RKO (cell line): Measurements from ENCODE around the gene PCSK6.

Experiments
- DNase-seq: peaks from one replicate; pipeline ENCODE4 v3.0.0-alpha.2; 2016; ENCODE audit warnings: low spot score

The PCSK6 gene

DNA sequence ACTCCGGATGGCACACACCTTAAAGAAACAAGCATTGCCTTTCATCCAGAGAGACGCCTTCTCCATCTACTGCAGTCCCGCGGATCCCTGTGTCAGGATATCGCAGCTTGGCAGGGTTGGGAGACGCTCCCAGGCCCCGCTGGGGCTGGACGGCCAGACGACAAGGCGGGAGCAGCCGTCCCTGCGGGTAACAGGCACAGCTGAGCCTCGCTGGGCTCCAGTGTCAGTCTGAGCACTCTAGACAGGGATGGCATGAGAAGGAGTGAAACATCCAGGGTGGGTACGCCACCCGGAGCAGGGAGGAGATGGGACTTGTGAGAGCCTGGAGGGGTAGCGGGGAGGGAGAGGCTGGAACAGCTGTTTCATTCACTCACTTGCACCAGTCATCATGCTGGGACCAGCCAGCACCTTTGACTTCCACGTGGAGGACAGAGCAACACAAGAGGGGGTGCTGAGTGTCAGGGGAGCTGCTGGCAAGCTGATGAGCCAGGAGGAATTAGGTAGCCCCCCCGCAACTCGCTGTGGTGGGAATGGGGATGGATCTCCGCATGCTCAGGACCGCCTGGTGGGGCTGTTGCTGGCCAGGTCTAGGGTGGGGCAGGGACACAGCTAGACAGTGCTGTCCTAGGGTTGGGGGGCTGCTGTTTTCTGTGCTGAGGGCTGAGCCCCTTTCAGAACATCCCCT lies 162.9 kb downstream of the PCSK6 start:
- DNase-seq = no peak

- DNase-seq = no peak
Measured at GRCh38 chr15:101326026-101326315, 163.5 kb downstream of the PCSK6 start.

GRCh38 chr15:101325263-101326025 lies 164.1 kb downstream of the PCSK6 start:
- DNase-seq = no peak

GRCh38 chr15:101324524-101325177 lies 164.9 kb downstream of the PCSK6 start:
- no peak for DNase-seq

DNA sequence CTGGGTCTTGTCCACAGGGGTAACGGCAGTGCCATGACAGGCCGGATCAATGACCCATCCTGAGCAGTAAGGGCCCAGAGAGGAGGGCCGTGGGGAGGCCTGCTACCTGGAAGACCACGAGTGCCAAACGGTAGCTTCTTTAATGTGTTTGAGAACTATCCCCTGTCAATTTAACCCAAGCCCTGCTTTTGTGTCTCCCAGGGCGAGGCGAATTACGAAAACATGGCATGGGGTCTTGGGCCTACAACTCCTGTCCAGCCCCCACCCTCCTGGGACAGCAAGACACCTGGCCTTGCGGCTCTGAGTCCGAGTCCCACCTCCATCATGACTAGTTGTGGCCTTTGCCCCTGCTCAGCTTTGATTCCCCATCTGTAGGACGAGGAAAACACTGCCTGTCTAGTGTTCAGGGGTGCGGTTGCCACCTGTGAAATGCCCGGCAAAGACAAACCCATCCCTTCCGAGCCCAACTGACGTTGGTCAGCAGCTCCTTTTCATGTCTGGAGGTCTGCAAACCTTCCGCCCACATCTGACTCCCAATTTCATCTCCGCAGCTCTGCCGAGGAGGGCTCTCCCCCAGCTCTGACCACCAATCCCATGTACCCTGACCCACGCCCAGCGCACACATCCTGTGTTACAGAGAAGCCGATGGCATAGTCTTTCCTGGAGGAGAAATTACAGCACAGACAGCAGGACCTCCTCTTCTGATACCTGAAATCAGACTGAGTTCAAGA lies 165.5 kb downstream of the PCSK6 start:
- no peak for DNase-seq

DNA sequence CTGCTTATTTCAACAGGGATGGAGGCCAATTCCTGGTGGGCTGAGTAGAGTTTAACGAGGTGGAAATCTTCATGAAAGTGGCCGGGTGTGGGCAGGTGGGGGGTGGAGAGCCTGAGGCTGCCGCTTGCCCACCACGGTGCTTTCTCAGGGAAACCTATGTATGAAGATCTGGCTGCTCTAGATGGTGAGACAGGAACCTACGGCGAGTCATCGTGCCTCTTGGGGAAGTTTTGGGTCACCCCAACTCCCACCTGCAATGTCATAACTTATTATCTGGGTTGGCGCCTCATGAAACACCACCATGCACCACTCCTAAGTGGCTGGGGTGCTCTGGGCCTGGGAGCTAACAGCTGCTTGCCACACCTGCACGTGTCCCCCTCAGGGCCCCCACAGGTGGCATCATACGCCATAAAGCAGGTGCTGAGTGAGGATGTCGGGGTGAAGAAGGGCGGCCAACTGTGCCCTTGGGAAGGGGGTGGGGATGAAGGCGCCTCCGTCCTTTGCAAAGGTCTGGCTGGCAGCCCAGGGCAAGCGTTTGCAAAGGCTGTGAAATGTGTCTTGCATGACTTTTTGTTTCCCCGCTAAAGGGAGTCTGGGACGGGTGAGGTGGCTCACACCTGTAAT lies 166.5 kb downstream of the PCSK6 start:
- DNase-seq = no peak

DNA sequence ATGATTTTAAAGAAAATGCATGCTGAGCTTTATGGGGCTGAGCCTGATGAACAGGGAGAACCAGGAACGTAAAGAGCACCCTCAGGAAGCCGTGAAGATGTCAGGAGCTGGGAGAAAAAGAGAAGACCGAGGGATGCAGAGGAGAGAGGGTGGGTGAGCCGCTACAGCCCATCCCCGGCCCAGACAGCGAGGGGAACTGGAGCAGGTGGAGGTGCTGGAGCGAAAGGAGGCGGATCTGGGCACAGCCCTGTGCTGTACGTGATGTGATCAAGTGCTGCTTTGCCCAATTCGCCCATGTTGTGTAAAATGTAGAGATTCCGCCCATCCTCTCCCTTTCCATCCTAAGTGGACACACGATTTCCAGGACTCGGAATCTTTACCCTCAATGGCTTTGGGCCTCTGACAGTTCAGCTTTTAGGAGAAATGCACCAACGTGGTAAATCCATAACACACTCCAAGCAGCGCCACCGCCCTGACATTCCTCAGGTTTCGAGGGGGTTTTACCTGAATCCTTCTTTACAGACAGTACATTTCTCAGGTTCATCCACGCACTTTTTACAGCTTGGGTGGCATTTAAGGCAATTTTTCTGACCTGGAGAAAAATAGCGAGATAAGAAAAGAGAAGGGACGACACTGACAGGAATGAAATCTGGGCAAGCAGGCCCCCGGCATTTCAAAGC lies 167.4 kb downstream of the PCSK6 start:
- DNase-seq = no peak

DNA sequence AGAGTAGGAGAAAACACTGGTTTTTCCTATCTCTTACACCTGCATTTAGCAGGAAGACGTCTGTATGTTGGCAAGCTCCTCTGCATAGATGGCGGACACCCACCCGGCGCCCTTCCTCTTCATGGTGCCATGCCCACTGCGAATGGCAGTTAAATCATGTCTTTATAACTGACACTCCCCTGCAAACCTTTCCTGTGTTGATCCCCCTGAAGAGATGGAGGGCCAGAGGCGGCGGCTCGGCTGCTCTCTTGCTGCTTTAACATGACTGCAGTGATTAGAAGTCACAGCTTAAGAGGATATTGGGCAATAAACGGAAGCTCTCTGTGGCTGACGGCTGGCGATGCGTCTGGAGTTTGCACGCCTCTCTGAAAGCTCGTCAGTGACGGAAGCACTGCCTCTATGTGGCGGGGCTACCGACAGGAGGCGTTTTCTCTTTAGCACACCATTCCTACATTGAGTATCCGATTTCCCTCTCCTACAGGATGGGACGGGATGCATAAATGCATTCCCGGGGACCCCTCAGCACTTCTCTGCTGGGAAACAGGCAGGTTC lies 168.9 kb downstream of the PCSK6 start:
- no peak for DNase-seq

DNA sequence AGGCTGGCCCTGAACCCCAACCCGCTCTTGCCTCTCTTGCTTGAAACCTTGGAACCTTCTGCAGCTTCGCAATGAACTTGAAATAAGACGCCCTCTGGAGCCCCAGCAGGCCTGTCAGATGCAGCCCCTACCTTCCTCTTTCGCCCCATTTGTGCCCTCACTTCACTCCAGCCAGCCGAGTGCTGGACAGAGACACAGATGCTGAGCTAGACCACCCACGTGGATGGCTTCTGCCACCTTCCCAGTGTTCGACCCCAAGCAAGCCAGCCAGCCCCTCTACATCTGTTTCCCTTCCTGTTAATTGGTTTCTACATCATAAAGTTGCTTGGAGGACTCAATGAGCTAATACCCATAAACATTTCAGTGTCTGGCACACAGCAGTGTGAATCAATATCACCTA lies 170.7 kb downstream of the PCSK6 start:
- no peak for DNase-seq

DNA sequence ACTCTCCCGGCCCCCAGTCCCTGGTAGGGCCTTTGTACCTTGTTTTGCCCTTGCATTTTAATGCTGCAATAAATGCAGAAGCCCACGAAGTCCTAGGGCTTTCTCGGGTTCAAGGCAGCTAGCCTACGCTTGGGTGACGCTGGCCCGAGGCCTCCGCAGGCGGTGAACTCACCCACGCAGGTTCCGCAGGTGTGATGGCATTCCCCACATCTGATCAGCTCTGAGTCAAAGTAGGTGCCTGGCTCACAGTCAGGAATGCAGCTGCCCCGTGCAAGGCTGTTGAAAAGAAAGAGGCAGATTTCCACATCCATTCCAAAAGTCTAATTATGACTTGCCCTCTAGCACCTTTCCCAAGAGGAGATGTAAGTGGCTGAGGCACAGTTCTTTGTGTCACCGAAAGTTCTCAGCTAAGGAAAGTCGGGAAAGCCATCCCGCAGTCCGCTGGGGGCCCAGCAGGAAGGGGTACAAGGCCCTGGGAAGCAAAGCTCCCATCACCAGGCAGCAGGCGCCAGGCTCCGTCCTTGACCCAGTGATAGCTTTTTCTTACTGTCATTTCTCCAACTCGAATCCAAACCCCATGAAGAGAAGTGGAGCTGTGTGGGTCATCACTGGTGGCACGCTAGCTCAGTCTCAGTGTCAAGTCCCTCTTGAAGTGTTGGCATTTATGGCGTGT lies 171.2 kb downstream of the PCSK6 start:
- DNase-seq = no peak

GRCh38 chr15:101317336-101317872 lies 172.1 kb downstream of the PCSK6 start:
- DNase-seq = no peak

GRCh38 chr15:101316529-101316928 lies 173.0 kb downstream of the PCSK6 start:
- no peak for DNase-seq

DNA sequence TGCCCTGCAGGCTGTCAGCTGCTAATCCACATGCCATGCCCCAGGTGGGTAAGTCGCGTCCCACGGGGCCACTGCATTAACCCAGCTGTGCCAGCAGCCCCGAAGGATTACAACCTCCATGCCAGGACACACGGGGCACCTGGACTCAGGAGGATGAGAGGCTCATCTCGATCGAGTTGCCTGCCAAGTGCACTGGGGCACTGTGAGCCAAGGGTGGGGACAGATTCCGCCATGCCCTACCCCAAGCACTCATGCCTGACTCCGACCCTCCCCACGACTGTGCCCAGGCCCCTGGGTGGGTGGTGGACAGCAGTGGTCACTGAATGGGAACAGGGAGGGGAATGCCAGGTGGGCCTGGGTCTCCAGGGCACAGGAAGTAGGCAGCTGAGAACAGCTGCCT lies 173.8 kb downstream of the PCSK6 start:
- DNase-seq = no peak

DNA sequence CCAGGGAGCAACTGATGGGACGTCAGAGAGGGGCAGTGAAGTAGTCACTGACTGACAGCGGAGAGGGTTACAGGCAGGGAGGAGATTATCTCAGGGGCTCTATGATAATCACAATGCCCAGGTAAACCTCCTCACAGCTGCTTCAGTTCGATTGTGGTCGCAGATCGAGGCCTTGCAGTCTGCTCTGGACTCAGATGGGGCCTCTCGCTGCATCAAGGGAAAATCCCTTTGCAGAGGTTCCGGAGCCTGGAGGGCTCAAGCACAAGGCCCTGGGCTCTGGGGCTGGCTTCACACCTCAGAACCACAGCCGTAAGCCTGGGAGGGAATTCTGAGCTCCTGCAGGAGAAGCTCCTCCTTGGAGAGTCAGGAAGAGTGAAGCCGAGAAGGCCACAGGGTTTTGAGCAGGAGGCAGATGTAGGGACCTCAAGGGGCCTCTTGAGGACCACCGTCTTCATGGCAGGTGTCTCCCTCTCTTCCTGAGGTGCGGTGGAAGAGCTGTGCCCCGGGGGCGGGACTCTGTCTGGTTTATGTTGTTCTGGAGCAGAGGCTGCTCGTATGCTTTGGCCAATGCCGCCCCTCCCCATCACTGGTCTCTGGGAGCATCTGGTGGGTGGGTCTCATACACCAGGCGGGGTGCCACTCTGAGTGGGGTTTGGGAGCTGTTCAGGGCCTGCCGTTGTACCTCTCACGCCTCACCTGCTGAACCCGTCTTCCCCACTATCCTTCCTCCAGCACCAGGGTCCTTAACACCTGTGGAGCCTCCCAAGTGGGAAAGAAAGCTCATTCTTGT lies 175.0 kb downstream of the PCSK6 start:
- DNase-seq = no peak

DNA sequence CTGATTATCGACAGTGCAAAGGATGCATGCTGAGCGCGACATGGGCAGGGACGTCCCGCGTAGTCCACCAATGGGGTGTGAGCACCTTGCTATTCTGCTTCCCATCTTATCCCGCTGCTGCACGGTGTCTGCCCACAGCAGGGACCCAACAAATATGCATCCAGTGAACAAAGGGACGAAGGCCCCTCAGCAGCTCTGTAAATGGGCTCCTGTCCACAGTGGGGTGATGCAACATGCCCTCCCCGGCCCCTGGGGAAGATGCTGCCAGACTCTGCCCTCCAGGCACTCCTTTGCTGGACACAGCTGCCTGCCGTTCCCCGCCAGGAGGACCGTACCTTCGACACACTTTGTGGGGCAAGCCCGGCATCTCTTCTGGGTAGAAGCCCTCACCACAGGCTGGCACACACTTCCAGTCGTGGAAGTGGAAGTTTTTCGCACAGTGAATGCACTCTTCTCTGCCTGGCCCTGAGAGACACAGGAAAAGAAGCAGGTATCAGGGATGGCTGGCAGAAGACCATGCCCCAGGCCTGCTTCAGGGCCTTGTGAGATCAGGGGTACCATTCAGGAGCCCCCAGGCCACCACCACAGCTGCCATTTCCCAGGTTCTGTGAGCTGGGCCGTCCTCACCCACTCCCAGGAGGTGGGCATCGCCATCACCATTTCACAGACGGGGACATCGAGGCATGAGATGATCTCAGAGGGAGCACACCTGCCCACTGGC lies 176.3 kb downstream of the PCSK6 start:
- DNase-seq = no peak

- no peak for DNase-seq
Measured at GRCh38 chr15:101310508-101310907, 179.0 kb downstream of the PCSK6 start.

GRCh38 chr15:101310161-101310480 lies 179.4 kb downstream of the PCSK6 start:
- no peak for DNase-seq

DNA sequence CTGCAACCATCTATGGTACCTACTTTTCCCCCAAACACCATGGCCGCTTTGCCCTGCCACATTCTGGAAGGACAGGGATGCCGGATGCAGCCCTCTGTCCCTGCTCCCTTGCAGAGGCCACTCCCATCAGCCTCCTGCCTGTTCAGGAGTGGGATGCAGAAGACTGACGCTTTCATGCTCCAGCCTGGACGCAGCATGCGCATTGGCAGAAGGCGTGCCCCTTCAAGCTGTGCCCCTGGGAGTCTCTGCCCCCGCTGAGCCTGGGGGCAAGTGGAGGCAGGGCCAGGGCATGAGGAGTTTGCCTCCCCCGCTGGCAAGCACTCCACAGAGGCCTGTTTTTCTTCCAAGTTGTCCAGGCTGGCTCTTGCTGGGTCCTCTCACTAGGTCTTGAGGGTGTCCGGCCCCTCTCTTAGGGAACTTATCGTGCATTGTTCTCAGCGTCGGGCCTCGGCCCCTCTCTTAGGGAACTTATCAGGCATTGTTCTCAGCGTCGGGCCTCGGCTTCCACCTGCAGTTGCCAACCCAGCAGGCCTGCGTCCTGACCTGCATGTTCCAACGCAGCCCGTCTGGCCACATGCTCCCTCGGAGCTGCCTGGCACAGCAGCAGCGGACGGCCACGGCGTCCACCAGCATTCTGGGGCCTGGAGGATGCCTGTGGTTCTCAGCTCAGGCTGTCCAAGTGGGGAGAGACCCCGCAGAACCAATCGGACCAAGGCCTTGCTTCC lies 179.9 kb downstream of the PCSK6 start:
- DNase-seq = no peak
